Esophagus muscularis mucosa (tissue), 3 donors: ENCODE results near the gene KIF5C.

Experiments
- CTCF ChIP-seq, 3 experiments: fragments of 200-600 bp in 2 of 3; fragments of 450-650 bp in 1 of 3; sonication (generic) in 2 of 3; IDR thresholded peaks; one replicate each; pipeline ENCODE4 v1.5.1; 2017 to 2019; ENCODE audit warnings: antibody characterized with exemption in 3 of 3, mild to moderate bottlenecking in 2 of 3, moderate library complexity in 1 of 3
- EP300 ChIP-seq: sonication (generic); formaldehyde crosslinking; IDR thresholded peaks from one replicate; pipeline ENCODE4 v1.6.1; 2017; ENCODE audit warnings: antibody characterized with exemption

- TF ChIP-seq CTCF (IDR thresholded peaks at IDR 0.05) (no peak), EP300 (no peak)
These were observed 45.4 kb upstream of the KIF5C start for GRCh38 chr2:148829618-148830017.
